ENCODE data around the gene PCDHB1.
A peak's percentile ranks its signal among the peaks of the same experiment; 100 is the strongest.
"Not testable (repeated sequence)": the region's sequence is repeated elsewhere in the genome, so short reads cannot be mapped to it uniquely, and the experiment has no call there.

PCDHB1 gene

DNA sequence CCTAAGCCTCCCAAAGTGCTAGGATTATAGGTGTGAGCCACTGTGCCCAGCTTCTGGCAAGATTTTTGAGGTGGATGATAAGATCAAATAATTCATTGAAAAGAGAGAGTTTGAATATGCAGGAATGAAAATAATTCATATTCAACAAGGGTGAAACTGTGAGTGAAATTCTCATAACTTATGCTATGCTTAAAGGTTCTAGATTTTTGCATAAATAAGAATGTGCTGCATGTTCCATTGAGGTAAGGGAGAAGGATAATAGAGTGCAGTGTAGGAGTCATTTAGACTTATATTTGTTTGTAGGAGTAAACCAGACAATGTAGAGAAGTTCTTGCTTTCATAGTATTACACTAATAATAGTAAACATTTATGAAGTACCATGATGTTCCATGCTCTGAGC lies 31.1 kb downstream of the PCDHB1 start:
- no peak for DNase-seq

DNA sequence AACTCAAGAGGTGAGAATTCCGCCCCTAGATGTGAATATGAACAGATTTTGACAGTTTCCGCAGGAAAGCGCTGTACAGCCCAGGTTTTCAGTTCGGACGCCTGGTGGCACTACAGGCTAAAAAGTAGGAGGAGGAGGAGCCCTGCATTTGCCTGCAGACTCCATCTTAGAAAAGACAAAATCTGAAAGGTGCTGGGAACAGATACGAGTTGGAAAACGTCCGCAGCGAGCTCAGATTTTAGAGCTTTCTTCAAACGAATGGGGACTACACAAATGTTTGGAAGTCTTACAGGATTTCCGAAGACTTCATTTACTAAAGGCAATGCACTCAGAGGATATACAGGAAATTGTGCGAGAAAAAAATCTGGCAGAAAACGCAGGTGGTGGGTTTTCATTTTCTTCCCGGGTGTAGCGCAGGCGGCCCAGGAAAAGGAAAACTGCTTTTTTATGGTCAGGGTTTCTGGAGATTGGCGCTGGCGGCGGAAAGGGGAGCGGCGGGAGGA lies 33.4 kb downstream of the PCDHB1 start:
- DNase-seq = peak; percentile 36

DNA sequence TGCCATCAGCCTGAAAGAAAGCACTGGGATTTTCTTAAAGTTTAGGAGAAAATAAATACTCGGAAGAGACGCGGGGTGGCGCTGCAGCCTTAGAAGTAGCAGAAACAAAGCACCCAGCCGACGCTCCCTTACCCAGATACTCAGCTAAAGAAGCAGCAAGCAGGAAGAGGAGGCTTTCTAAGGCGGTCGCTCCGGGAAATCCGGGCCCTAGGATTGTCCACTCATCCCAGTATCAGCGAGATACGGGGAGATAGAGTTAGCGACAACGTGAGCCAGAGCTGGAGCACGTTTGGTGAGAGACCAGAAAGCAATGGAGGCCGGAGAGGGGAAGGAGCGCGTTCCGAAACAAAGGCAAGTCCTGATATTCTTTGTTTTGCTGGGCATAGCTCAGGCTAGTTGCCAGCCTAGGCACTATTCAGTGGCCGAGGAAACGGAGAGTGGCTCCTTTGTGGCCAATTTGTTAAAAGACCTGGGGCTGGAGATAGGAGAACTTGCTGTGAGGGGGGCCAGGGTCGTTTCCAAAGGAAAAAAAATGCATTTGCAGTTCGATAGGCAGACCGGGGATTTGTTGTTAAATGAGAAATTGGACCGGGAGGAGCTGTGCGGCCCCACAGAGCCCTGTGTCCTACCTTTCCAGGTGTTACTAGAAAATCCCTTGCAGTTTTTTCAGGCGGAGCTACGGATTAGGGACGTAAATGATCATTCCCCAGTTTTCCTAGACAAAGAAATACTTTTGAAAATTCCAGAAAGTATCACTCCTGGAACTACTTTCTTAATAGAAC lies 43.5 kb downstream of the PCDHB1 start, which contains the start of gene PCDHB2:
TSS of gene PCDHB2 (plus strand) at position 135 of the 782 bp plus-strand sequence. CDS start at position 311, 176 bp downstream.
- no peak for DNase-seq

DNA sequence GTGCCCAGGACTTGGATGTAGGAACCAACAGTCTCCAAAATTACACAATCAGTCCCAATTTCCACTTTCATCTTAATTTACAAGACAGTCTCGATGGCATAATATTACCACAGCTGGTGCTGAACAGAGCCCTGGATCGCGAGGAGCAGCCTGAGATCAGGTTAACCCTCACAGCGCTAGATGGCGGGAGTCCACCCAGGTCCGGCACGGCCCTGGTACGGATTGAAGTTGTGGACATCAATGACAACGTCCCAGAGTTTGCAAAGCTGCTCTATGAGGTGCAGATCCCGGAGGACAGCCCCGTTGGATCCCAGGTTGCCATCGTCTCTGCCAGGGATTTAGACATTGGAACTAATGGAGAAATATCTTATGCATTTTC lies 44.1 kb downstream of the PCDHB1 start:
- DNase-seq = no peak

DNA sequence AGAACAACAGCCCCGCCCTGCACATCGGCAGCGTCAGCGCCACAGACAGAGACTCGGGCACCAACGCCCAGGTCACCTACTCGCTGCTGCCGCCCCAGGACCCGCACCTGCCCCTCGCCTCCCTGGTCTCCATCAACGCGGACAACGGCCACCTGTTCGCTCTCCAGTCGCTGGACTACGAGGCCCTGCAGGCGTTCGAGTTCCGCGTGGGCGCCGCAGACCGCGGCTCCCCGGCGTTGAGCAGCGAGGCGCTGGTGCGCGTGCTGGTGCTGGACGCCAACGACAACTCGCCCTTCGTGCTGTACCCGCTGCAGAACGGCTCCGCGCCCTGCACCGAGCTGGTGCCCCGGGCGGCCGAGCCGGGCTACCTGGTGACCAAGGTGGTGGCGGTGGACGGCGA lies 45.0 kb downstream of the PCDHB1 start:
- DNase-seq = not testable (repeated sequence)

DNA sequence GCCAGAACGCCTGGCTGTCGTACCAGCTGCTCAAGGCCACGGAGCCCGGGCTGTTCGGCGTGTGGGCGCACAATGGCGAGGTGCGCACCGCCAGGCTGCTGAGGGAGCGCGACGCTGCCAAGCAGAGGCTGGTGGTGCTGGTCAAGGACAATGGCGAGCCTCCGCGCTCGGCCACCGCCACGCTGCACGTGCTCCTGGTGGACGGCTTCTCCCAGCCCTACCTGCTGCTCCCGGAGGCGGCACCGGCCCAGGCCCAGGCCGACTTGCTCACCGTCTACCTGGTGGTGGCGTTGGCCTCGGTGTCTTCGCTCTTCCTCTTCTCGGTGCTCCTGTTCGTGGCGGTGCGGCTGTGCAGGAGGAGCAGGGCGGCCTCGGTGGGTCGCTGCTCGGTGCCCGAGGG lies 45.4 kb downstream of the PCDHB1 start:
- not testable (repeated sequence) for DNase-seq

DNA sequence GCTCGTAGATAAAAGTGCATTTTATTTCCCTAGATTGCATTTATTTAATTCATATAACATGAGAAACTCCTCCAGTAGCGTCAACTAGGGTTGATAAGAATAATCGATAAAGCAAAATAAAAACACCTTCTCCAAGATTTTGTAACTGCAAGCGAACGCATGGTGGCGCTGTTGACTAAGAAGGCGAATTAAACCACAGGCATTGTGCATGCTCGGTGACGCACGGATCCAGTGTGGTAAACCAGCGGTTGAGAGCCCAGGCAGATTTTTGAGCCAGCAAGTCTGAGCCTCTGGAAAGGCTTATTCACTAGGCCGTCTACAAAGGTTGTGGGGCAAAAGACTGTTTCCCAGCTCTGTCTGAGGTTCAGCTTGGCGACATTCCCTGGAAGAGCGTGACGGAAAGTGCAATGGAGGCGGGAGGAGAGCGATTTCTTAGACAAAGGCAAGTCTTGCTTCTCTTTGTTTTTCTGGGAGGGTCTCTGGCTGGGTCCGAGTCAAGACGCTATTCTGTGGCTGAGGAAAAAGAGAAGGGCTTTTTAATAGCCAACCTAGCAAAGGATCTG lies 49.1 kb downstream of the PCDHB1 start, which contains the start of gene PCDHB3:
TSS of gene PCDHB3 (plus strand) at position 231 of the 563 bp plus-strand sequence. CDS start at position 408, 177 bp downstream.
- no peak for DNase-seq

DNA sequence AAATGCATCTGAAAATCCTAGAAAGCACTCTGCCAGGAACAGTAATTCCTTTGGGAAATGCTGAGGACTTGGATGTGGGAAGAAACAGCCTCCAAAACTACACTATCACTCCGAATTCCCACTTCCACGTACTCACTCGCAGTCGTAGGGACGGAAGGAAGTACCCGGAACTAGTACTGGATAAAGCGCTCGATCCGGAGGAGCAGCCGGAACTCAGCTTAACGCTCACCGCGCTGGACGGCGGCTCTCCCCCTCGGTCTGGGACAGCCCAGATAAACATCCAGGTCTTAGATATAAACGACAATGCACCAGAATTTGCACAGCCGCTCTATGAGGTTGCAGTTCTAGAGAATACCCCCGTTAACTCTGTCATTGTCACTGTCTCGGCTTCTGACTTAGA lies 49.9 kb downstream of the PCDHB1 start:
- no peak for DNase-seq

DNA sequence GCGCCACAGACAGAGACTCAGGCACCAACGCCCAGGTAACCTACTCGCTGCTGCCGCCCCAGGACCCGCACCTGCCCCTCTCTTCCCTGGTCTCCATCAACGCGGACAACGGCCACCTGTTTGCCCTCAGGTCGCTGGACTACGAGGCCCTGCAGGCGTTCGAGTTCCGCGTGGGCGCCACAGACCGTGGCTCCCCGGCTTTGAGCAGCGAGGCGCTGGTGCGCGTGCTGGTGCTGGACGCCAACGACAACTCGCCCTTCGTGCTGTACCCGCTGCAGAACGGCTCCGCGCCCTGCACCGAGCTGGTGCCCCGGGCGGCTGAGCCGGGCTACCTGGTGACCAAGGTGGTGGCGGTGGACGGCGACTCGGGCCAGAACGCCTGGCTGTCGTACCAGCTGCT lies 50.9 kb downstream of the PCDHB1 start:
- DNase-seq = not testable (repeated sequence)

DNA sequence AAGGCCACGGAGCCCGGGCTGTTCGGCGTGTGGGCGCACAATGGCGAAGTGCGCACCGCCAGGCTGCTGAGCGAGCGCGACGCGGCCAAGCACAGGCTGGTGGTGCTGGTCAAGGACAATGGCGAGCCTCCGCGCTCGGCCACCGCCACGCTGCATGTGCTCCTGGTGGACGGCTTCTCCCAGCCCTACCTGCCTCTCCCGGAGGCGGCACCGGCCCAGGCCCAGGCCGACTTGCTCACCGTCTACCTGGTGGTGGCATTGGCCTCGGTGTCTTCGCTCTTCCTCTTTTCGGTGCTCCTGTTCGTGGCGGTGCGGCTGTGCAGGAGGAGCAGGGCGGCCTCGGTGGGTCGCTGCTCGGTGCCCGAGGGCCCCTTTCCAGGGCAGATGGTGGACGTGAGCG lies 51.3 kb downstream of the PCDHB1 start:
- DNase-seq = not testable (repeated sequence)

DNA sequence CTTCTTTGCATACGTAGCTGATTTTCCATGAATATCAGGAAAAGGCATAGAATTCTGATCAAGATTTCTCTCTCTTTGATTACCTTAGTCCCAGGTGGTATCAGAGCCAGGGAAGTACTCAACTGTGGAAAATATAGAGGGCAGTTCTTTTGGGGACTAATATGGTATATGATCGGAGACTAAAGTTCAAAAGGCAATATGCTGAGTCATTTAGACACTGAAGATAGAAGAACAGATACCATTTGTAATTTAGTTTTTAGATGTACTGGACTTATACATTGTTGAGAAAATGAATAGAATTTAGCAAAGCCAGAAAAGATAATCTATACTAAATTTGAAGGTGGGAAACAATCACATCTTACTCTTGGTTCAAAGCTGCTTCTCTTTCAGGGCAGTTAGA lies 54.2 kb downstream of the PCDHB1 start:
- DNase-seq = no peak

Data from CD4-positive, alpha-beta T cell treated with Interleukin-4 for 4 hours (primary cell).